K562 (cell line): ENCODE measurements around the gene DNAJB6. TPM values are rescaled to one million over a fixed set of nuclear protein-coding genes. Genes with fewer than 3 reads are reported as not detected.

Source experiments
- ATAC-seq: fragments of 200-7000 bp; cut with Tn5 transposase; 3 replicates; pipeline ENCODE4 v1.9.1; 2020; ENCODE audit warnings: moderate library complexity
- BruUV-seq: library from RNA; stranded (reverse); fragments of 400-500 nt; replicated peaks from 2 replicates; lab custom pipeline; 2021; lab: Mats Ljungman, UMichigan
- CTCF ChIA-PET: fragments of 300-600 bp; formaldehyde crosslinking; extraction: SDS; loops from one replicate; lab custom pipeline; 2021; ENCODE audit warnings: low intra/inter-chr PET ratio; lab: Yijun Ruan, JAX
- POLR2A ChIA-PET: fragments of 300-600, 350-650 bp; sonication (Branson Sonifier 250); formaldehyde crosslinking; extraction: SDS; loops from one replicate; lab custom pipeline; 2021; ENCODE audit warnings: antibody characterized with exemption, inconsistent platforms; lab: Yijun Ruan, JAX
- DNase-seq, 4 experiments: peaks; one replicate each; pipeline versions ENCODE4 v3.0.0 to v3.0.0-alpha.2; 2011 to 2018; ENCODE audit warnings: low spot score in 3 of 4, mixed read lengths in 3 of 4; ENCODE audit errors: extremely low read depth in 1 of 4
- FAIRE-seq: peaks from 2 replicates; lab custom pipeline; 2011; peaks lifted over from hg19 to GRCh38; lab: Jason Lieb, UNC
- H2AFZ ChIP-seq: 2 replicates; pipeline ENCODE4 v1.6.0; 2011; ENCODE audit warnings: low read depth, low read length, control low read depth, inconsistent platforms
- H3K27ac ChIP-seq: fragments of 200-600 bp; 3 replicates; pipeline ENCODE4 v1.8.0; 2011; ENCODE audit warnings: low read depth, mild to moderate bottlenecking, control low read depth, inconsistent platforms, low read length, moderate library complexity, mixed read lengths; ENCODE audit errors: extremely low read depth
- H3K27me3 ChIP-seq, 2 experiments: fragments of 300-600 bp in 1 of 2; 2 replicates in 1 of 2; 3 replicates in 1 of 2; pipeline versions ENCODE4 v1.6.0 to v1.8.0; 2011; ENCODE audit warnings: inconsistent platforms in 2 of 2, low read length in 2 of 2, mild to moderate bottlenecking in 1 of 2, mixed read lengths in 1 of 2, moderate library complexity in 1 of 2; ENCODE audit not compliant: control insufficient read depth in 2 of 2, insufficient read depth in 2 of 2
- H3K36me3 ChIP-seq: fragments of 300-600 bp; 3 replicates; pipeline ENCODE4 v1.8.0; 2011; ENCODE audit warnings: mild to moderate bottlenecking, low read length, inconsistent platforms; ENCODE audit not compliant: control insufficient read depth, insufficient read depth
- H3K4me1 ChIP-seq, 2 experiments: fragments of 200-600 bp in 1 of 2; replicated peaks in 1 of 2; 2 replicates in 1 of 2; 3 replicates in 1 of 2; pipeline versions ENCODE4 v1.5.1 to v1.8.0; 2011; ENCODE audit warnings: inconsistent platforms in 2 of 2, low read length in 2 of 2, mild to moderate bottlenecking in 1 of 2, mixed read lengths in 1 of 2, moderate library complexity in 1 of 2; ENCODE audit not compliant: control insufficient read depth in 2 of 2, insufficient read depth in 2 of 2
- H3K4me2 ChIP-seq: 2 replicates; pipeline ENCODE4 v1.6.1; 2011; ENCODE audit warnings: low read length, control low read depth, inconsistent platforms, mixed read lengths; ENCODE audit not compliant: insufficient read depth
- H3K4me3 ChIP-seq: fragments of 200-600 bp; sonication (generic), shearing (Covaris generic); 2 replicates; pipeline ENCODE4 v1.5.1; 2016; ENCODE audit warnings: control low read depth, inconsistent platforms
- H3K79me2 ChIP-seq: fragments of 200-600 bp; 3 replicates; pipeline ENCODE4 v1.8.0; 2011; ENCODE audit warnings: low read length, inconsistent platforms; ENCODE audit not compliant: control insufficient read depth, insufficient read depth
- H3K9ac ChIP-seq, 2 experiments: 2 replicates each; pipeline versions ENCODE4 v1.6.0 to v1.6.1; 2011; ENCODE audit warnings: low read depth in 2 of 2, low read length in 2 of 2, control low read depth in 1 of 2, inconsistent platforms in 1 of 2, mild to moderate bottlenecking in 1 of 2, mixed read lengths in 1 of 2; ENCODE audit not compliant: insufficient read depth in 1 of 2
- H3K9me1 ChIP-seq: one replicate; pipeline ENCODE4 v1.6.0; 2011; ENCODE audit warnings: inconsistent platforms, mild to moderate bottlenecking, low read length, moderate library complexity; ENCODE audit not compliant: control insufficient read depth, insufficient read depth
- H3K9me3 ChIP-seq: replicated peaks from 2 replicates; pipeline ENCODE4 v1.5.1; 2011; ENCODE audit warnings: low read depth, low read length, inconsistent platforms; ENCODE audit not compliant: control insufficient read depth, insufficient read depth
- H4K20me1 ChIP-seq: replicated peaks from 2 replicates; pipeline ENCODE4 v1.6.1; 2011; ENCODE audit warnings: low read length, inconsistent platforms, mixed read lengths; ENCODE audit not compliant: control insufficient read depth, insufficient read depth
- FOXA3 ChIP-seq, 2 experiments: fragments of 450-650 bp in 1 of 2; sonication (generic) in 1 of 2; formaldehyde crosslinking; IDR thresholded peaks in 1 of 2; conservative IDR thresholded peaks in 1 of 2; 2 replicates each; pipeline versions ENCODE4 v1.4.0 to v1.8.0; 2020 to 2022; ENCODE audit warnings: mild to moderate bottlenecking in 2 of 2, missing genetic modification reagents in 1 of 2
- NFIC ChIP-seq: fragments of 450-650 bp; IDR thresholded peaks from 2 replicates; pipeline ENCODE4 v1.6.1; 2017; ENCODE audit warnings: mild to moderate bottlenecking, inconsistent platforms
- PATZ1 ChIP-seq: fragments of 250-450 bp; sonication (Bioruptor Pico); IDR thresholded peaks from 2 replicates; pipeline ENCODE4 v1.5.0; 2020; ENCODE audit warnings: mild to moderate bottlenecking, borderline replicate concordance
- SP2 ChIP-seq: IDR thresholded peaks from 2 replicates; pipeline ENCODE4 v1.6.1; 2011; ENCODE audit warnings: mild to moderate bottlenecking, low read depth, low read length, moderate library complexity; ENCODE audit not compliant: poor library complexity, severe bottlenecking; ENCODE audit errors: extremely low read depth
- whole genome bisulfite sequencing: fragments of 100-300 bp; shearing (Covaris generic); methylation state at CpG from one replicate; pipeline ENCODE4 v1.1.6; 2016; ENCODE audit warnings: low coverage, mixed read lengths; ENCODE audit not compliant: insufficient coverage; ENCODE audit errors: missing lambda C conversion rate; 5-methylcytosine and 5-hydroxymethylcytosine counted together
- in situ Hi-C: fragments of 300-500 bp; cut with MboI; formaldehyde crosslinking; loops from 4 replicates; pipeline ENCODE4 v1.15.0; 2018; ENCODE audit warnings: inconsistent platforms, mixed read lengths
- intact Hi-C: fragments of 100-400 bp; cut with micrococcal nuclease; formaldehyde crosslinking; loops from 2 replicates; pipeline ENCODE4 v1.14.2; 2022
- polyA plus RNA-seq, 8 experiments: library from polyadenylated mRNA; depleted of rRNA in 4 of 8; stranded (reverse) in 5 of 8; unstranded in 3 of 8; fragments of >200 nt; fragmentation: Nextera tagmentation in 2 of 8; fragmentation: Illumina TruSeq in 1 of 8; extraction: Ambion mirVana in 2 of 8; extraction: Trizol in 1 of 8; gene quantifications; 2 replicates each; pipeline versions ENCODE4 v1.2.1 to v1.2.3, GENCODE V29; 2011 to 2014; ENCODE audit warnings: inconsistent platforms in 1 of 8, missing spikeins in 1 of 8
- total RNA-seq, 7 experiments: library from RNA; depleted of rRNA in 6 of 7; stranded (reverse); fragments of >200 nt in 6 of 7; fragmentation: Illumina TruSeq in 2 of 7; extraction: Trizol in 2 of 7; gene quantifications; 2 replicates each; pipeline versions ENCODE4 v1.2.1 to v1.2.3, GENCODE V29; 2011 to 2021; ENCODE audit warnings: low replicate concordance in 1 of 7

Gene DNAJB6
- total and polyA plus RNA-seq, 9 of the 15 experiments (the other 6 are each of a cell fraction or from before 2014, with no cell fraction given), result 84.5 to 158 (median 135) TPM

GRCh38 chr7:157461573-157462418, 125.0 kb downstream of the DNAJB6 start:
- peaks cover 75 to 86% of the 10 kb centered on the region in 2 experiments for H3K27me3 ChIP-seq
- POLR2A ChIA-PET, result interaction anchor here (0.6 kb wide), 1 partner anchor 199 kb away, joined by 3 read pairs; no protein-coding TSS in a partner anchor

More at GRCh38 chr7:157461573-157462418, 125.0 kb downstream of the DNAJB6 start:
- Histone ChIP-seq H3K27ac (no peak overlapping the region), H3K36me3 (no peaks in the 10 kb centered on the region), H4K20me1 (peaks cover 18% of the 10 kb centered on the region), H3K4me1 (peaks cover 0 to 3% of the 10 kb centered on the region in 2 experiments; a peak in 1 of 5 replicates), H3K4me3 (no peak overlapping the region), H2AFZ (no peak overlapping the region), H3K79me2 (no peaks in the 10 kb centered on the region), H3K9me3 (no peaks in the 10 kb centered on the region), H3K4me2 (no peak overlapping the region), H3K9me1 (no peaks in the 10 kb centered on the region), H3K9ac (no peak overlapping the region)
- no peak for DNase-seq
- intact Hi-C loops (no loop called here), in situ Hi-C loops (no loop called here)
- 3% methylated on average over 12 of the region's 12 CpGs for WGBS
- no peak for FAIRE-seq
- BruUV-seq, result no TSS peak
- no peak for ATAC-seq
- CTCF ChIA-PET, result no interaction called here
- TF ChIP-seq PATZ1 (CRISPR knock-in tag), result no peak
- no peak for TF ChIP-seq SP2
- no peak for TF ChIP-seq FOXA3 (CRISPR knock-in tag; conservative IDR thresholded peaks at IDR 0.05 in 1 of 2, IDR thresholded peaks at IDR 0.05 in 1 of 2)
- peak; percentile 23; the same call in 1 of the 2 replicates for TF ChIP-seq NFIC
